Dermis microvascular lymphatic vessel endothelial cell (primary cell): ENCODE results near the gene GBP2. TPM values are rescaled to one million over a fixed set of nuclear protein-coding genes. Genes with fewer than 3 reads are reported as not detected.
A peak's percentile ranks its signal among the peaks of the same experiment; 100 is the strongest.
"Not testable (repeated sequence)": the region's sequence is repeated elsewhere in the genome, so short reads cannot be mapped to it uniquely, and the experiment has no call there.

Experiments
- DNase-seq, 2 donors: peaks; one replicate each; pipeline versions ENCODE4 v3.0.0 to v3.0.0-alpha.2; 2010; ENCODE audit warnings: low read depth in 2 of 2
- total RNA-seq: library from RNA; depleted of rRNA; stranded (reverse); fragments of >200 nt; gene quantifications from 2 replicates; pipeline ENCODE4 v1.2.1, GENCODE V29; 2014

Gene GBP2
- total RNA-seq, 1 donor from 2014 or later, result 13.7 TPM

GRCh38 chr1:89128003-89128458 lies 2.1 kb upstream of the GBP2 start:
- DNase-seq, result not testable (repeated sequence)

DNA sequence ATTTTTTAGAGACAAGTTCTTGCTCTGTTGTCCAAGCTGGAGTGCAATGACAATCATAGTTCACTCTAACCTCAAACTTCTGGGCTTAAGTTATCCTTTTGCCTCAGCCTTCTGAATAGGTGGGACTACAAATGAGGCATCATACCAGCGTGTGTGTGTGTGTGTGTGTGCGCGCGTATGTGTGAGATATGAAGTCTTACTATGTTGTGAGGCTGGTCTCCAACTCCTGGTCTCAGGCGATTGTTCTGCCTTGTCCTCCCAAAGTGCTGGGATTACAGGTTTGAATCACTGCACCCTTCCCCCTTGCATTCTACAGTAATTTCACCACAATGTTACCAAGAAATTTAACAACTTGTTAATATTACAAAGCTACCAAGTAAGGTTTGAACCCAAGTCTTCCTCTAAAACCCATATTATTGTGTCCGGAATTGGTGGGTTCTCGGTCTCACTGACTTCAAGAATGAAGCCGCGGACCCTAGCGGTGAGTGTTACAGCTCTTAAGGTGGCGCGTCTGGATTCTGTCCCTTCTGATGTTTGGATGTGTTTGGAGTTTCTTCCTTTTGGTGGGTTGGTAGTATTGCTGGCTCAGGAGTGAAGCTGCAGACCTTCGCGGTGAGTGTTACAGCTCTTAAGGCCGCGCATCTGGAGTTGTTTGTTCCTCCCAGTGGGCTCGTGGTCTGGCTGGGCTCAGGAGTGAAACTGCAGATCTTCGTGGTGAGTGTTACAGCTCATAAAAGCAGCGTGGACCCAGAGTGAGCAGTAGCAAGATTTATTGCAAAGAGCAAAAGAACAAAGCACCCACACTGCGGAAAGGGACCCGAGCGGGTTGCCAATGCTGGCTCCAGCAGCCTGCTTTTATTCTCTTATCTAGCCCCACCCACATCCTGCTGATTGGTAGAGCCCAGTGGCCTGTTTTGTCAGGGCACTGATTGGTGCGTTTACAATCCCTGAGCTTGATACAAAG lies 970 bp upstream of the GBP2 start:
- peak in 1 of 2 donors; percentile 3 for DNase-seq

DNA sequence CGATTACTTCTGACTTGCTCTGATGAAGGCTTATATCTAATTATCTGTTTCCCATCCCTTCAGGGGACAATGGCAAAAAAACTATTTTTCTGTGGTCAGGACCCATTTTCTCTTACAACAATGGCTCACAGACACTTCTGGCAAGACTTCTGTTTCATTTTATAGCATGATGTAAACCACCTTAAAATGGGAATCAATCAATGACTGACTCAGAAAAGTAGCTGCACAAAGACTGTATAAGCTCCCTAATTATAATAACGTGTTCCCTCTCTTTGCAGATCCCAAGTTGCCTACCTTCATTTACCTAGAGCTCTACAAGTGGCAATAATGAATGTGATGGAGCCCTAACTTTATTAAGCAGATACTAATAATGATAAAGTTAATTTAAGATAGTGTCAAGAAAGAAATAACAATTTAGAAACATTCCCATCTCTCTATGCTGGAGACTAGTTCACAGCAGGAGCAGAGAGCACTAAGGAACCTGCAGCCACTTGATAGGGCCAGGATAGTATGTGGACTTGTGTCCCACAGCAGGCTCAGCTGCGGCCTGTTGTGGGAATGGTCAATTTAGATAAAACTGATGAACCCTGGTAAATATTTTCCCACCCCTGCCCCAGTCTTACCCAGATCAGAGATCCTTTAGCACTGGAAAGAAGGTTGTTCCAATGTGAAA lies 538 bp downstream of the GBP2 start:
- peak in 1 of 2 donors; percentile 16 for DNase-seq

DNA sequence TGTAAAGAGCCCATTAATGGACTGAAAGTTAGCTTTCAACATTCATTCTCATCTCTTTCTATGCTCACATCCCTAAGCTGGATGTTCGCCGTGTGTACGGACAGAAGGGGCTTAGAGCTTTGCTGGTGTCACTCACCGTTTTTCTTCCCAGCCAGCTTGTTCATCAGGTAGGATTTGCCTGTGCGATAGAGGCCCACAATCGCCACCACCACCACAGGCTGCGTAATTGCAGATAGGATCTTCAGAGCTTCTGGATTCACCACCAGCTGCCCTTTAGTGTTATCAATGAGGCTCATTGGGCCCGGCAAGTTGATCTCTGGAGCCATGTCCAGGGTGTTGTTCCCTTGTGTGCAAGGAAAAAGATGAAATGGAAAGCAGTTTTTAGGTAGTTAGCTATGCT lies 4.3 kb downstream of the GBP2 start:
- DNase-seq, result no peak

DNA sequence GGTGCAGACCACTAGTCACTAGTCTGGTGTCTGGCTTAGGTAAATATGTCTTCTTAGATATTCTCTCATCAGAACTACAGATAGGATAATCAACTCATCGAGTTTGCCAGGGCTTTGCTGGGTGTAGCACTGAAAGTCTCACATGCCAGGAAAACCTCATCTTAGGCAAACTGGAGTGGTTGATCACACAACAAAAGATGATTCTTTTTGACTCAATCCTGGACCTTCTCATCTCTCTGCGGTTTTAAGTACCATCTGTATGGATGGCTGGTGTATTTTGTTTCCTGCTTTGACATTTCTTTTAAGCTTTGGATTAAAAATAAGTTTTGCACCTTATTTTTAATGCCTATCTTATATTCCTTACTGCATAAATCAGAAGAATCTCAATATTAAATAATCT lies 11.3 kb downstream of the GBP2 start:
- no peak for DNase-seq

GRCh38 chr1:89112871-89113613 lies 12.9 kb downstream of the GBP2 start:
- DNase-seq, result no peak

DNA sequence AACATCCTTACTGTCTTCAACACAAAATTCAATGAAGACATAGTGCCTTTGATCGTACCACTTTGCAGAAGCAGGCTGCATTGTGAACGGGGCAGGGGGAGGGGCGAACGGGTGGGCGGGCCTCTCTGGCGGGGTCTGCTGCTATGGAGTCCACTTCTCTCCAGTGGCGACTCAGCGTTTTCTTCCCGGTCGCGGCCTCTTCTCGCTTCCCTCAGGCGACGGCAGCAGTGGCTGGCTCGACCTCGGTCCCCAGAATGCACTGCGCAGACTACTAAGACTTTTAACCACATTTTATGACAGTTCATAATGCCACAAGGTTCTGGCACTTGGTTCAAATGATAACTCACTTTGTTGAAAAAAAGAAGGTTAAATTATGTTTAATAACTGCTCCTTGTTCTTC lies 21.2 kb downstream of the GBP2 start:
- DNase-seq, result no peak

GRCh38 chr1:89104147-89104546 lies 21.8 kb downstream of the GBP2 start:
- no peak for DNase-seq

DNA sequence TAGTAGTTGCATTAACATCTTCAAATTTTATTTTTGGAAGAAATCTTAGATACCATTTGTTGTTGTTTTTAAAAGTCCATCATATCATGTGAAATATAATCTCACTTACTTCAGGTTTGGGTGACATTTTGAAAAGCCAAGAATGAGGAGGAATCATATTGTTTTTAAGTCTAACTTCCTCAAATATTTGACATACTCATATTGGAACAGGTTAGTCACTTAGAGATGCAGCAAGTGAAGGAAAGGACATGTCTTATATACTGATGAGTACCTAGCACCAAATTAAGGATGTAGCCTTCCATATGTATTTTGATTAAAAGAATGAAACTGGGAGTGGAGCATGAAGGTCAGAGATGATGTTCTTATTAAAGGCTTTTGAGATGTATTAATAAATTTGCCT lies 23.9 kb downstream of the GBP2 start:
- no peak for DNase-seq

DNA sequence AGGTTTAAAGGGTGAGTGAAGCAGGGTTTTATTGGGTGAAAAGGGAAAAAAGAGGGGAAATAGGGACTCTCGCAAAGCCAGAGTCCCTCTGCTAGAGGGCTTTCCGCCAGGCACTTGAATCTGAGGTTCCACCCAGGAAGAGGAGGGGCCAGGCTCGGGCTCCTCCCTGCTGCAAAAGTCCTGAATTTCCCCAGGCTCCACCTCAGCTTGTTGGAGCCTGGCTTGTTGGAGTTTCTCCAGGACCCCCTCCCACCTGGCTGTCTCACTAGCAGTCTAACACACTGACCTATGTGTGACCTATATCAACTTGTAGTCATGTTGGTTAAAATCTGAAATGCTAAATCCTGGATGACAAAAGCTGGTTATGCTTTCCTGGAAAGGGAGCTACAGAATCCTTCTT lies 25.5 kb downstream of the GBP2 start:
- DNase-seq, result no peak

GRCh38 chr1:89098857-89099256 lies 27.1 kb downstream of the GBP2 start:
- no peak for DNase-seq

DNA sequence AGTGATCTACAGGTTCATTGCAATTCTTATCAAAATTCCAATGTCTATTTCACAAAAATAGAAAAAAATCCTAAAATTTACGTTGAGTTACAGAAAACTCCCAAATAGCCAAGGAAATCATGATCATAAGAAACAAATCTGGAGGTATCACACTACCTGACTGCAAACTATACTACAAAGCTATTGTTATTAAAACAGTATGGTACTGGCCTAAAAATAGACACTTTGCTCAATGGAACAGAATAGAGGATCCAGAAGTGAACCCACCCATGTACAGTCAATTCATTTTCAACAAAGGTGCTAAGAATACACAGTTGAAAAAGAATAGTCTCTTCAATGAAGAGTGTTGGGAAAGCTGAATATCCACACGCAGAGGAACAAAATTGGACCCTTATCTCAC lies 30.2 kb downstream of the GBP2 start:
- no peak for DNase-seq

GRCh38 chr1:89089962-89090361 lies 36.0 kb downstream of the GBP2 start:
- DNase-seq, result no peak

GRCh38 chr1:89088572-89088971 lies 37.3 kb downstream of the GBP2 start:
- DNase-seq, result no peak

GRCh38 chr1:89087241-89087640 lies 38.7 kb downstream of the GBP2 start:
- DNase-seq, result no peak

DNA sequence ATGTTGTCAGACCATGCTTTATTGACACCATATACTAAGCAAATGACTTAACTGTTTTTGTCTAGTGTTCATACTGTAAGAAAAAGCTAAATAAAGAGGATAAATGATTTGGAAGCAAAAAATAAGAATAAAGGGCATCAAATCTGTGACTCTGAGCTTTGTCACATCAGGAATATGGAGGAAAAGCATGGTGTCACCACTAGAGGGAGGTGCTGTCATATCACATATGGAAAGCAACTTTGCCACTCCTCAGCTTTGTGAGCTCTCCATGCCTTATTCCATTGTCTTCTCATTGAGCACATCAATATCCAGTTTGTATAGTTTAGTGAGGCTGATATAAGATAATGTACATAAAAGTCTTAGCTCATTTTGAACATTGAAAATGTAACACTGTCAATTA lies 40.1 kb downstream of the GBP2 start:
- DNase-seq, result peak in 1 of 2 donors; percentile 62

- DNase-seq, result peak in 1 of 2 donors; percentile 53
Measured at GRCh38 chr1:89081005-89081404, 44.9 kb downstream of the GBP2 start.

GRCh38 chr1:89080068-89080467 lies 45.8 kb downstream of the GBP2 start:
- not testable (repeated sequence) for DNase-seq

DNA sequence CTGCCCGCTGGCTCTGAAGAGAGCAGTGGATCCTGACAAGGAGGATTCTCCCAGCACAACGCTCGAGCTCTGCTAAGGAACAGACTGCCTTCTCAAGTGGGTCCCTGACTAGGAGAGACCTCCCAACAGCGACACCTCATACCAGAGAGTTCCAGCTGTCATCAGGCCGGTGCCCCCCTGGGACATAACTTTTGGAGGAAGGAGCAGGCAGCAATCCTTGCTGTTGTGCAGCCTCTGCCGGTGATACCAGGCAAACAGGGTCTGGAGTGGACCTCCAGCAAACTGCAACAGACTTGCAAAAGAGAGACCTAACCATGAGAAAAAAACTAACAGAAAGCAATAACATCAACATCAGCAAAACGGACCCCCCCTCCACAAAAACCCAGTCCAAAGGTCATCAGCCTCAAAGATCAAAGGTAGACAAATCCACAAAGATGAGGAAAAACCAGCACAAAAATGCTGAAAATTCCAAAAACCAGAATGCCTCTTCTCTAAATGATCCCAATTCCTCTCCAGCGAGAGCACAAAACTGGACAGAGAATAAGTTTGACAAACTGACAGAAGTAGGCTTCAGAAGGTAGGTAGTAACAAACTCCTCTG lies 53.3 kb downstream of the GBP2 start:
- DNase-seq, result not testable (repeated sequence)

DNA sequence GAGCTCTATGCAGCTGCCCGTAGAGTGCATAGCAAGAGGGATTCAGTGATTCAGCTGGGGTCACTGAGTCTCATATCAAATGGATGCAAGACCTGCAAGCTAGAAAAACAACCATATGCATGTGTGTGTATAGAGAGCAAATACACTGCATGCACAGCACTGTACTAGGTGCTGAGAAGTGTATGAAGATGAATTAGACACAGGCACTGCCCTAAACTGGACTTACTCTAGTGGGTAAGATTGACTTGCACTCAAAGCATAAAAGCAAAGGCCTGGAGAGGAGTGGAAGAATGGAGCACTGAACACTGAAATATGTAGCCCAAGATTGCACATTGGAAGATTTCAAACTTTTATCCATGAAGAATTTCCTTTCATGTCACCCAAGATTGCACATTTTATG lies 55.4 kb downstream of the GBP2 start:
- no peak for DNase-seq

- no peak for DNase-seq
Measured at GRCh38 chr1:89069951-89070350, 56.0 kb downstream of the GBP2 start.

- DNase-seq, result no peak
Measured at GRCh38 chr1:89068291-89068690, 57.6 kb downstream of the GBP2 start.
